Skeletal muscle satellite cell (primary cell): ENCODE measurements around the gene FASTKD1.

ENCODE experiments used
- H3K27me3 ChIP-seq: 2 replicates; pipeline ENCODE4 v1.7.0; 2013; ENCODE audit warnings: low read length; ENCODE audit not compliant: control insufficient read depth, insufficient read depth
- H3K36me3 ChIP-seq: 2 replicates; pipeline ENCODE4 v1.7.0; 2013; ENCODE audit warnings: mild to moderate bottlenecking, control low read depth, low read length; ENCODE audit not compliant: insufficient read depth
- H3K4me1 ChIP-seq: 2 replicates; pipeline ENCODE4 v1.7.0; 2013; ENCODE audit warnings: low read length; ENCODE audit not compliant: control insufficient read depth, insufficient read depth
- H3K4me2 ChIP-seq: 2 replicates; pipeline ENCODE4 v1.7.0; 2013; ENCODE audit warnings: mild to moderate bottlenecking, low read length
- H3K4me3 ChIP-seq: 2 replicates; pipeline ENCODE4 v1.7.0; 2013; ENCODE audit warnings: low read length
- H3K9ac ChIP-seq: 2 replicates; pipeline ENCODE4 v1.7.0; 2013; ENCODE audit warnings: mild to moderate bottlenecking, low read depth, low read length, moderate library complexity
- H3K9me3 ChIP-seq: replicated peaks from 2 replicates; pipeline ENCODE4 v1.7.0; 2013; ENCODE audit warnings: mild to moderate bottlenecking, control low read depth, low read length

FASTKD1 gene

DNA sequence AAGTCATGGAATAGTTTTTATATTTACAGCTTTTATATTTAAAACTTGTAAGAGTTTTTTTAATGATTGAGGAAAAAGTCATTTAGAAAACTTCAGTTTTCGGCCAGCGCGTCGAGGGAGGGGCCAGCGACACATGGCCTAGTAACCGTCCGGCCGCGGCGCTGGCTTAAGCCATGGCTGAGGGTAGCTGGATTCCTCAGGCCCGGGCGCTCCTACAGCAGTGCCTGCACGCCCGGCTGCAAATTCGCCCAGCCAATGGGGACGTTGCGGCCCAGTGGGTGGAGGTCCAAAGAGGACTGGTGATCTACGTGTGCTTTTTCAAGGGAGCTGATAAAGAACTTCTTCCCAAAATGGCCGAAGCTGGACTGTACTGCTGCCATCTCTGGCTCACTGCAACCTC is 69.0 kb downstream of the FASTKD1 start:
- H3K27me3 ChIP-seq = no peaks in the 10 kb centered on the region
- no peaks in the 10 kb centered on the region for H3K9me3 ChIP-seq
- no peak overlapping the region for H3K4me2 ChIP-seq
- peaks cover 6% of the 10 kb centered on the region for H3K36me3 ChIP-seq
- no peak overlapping the region for H3K4me3 ChIP-seq
- H3K9ac ChIP-seq = no peak overlapping the region
- peaks cover 22% of the 10 kb centered on the region for H3K4me1 ChIP-seq

DNA sequence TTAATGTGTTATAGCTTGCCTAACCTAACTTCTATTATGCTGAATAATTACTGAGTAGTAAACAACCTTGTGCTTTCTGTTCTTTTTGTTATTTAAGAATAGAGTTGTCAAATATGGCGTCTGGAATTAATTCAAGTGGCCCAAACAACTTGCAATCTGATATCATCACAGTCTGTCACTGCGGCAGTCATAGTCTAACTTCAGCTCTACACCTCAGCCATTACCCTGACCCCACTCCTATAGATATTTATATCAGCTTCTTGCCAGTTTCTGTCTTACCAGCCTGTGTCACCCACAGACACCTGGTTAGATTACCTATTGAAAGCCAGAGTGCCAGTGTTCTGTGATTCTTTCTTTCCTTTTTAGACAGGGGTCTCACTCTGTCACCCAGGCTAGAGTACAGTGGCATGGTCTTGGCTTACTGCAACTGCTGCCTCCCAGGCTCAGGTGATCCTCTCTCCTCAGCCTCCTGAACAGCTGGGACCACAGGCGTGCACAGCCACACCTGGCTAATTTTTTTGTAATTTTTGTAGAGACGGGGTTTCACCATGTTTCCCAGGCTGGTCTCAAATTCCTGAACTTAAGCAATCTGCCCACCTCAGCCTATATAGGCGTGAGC is 78.2 kb downstream of the FASTKD1 start:
- H3K4me1 ChIP-seq = no peaks in the 10 kb centered on the region
- H3K4me2 ChIP-seq = no peak overlapping the region
- no peaks in the 10 kb centered on the region for H3K27me3 ChIP-seq
- H3K36me3 ChIP-seq = peaks cover 4% of the 10 kb centered on the region
- no peak overlapping the region for H3K4me3 ChIP-seq
- no peak overlapping the region for H3K9ac ChIP-seq
- H3K9me3 ChIP-seq = no peaks in the 10 kb centered on the region

DNA sequence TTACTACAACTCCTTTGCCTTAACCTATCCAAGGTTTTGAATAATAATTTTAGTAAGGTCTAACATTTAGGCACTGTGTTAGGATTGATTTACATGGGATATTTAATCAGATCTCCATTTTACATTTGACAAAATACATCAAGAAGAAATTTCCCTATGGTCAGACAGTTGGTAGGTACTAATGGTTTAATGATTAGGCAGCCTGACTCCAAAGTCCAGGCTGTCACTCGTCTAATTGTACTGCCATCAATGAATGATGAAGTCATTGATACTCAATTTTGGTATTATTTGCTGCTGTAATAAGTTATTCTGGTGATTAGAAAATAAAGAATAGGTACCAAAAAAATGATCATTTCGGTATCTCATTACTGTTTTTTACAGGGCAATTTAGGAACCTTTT is 80.3 kb downstream of the FASTKD1 start:
- H3K9me3 ChIP-seq = no peaks in the 10 kb centered on the region
- H3K27me3 ChIP-seq = no peaks in the 10 kb centered on the region
- no peak overlapping the region for H3K4me2 ChIP-seq
- H3K36me3 ChIP-seq = peaks cover 4% of the 10 kb centered on the region
- no peaks in the 10 kb centered on the region for H3K4me1 ChIP-seq
- H3K4me3 ChIP-seq = no peak overlapping the region
- H3K9ac ChIP-seq = no peak overlapping the region

DNA sequence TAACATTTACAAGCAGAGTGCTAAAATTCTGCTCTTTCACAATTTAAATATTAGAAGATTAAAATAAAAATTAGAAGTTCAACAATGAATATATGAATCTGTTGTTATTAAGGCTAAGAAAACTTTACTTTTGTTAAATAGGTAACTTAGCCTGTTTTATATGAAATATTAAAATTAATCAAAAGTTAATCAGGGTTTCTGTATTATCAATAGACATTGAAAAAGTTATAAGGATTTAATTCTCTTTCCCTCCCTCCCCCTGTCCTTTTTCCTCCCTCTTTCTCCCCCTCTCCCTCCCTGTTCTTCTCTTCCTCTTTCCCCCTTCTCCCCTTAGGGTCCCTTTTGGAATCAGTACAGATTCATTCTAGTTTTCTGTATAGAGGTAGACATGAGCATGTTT is 82.3 kb downstream of the FASTKD1 start:
- H3K4me1 ChIP-seq = no peaks in the 10 kb centered on the region
- H3K9ac ChIP-seq = no peak overlapping the region
- H3K36me3 ChIP-seq = no peaks in the 10 kb centered on the region
- H3K9me3 ChIP-seq = no peaks in the 10 kb centered on the region
- H3K27me3 ChIP-seq = no peaks in the 10 kb centered on the region
- no peak overlapping the region for H3K4me2 ChIP-seq
- no peak overlapping the region for H3K4me3 ChIP-seq

DNA sequence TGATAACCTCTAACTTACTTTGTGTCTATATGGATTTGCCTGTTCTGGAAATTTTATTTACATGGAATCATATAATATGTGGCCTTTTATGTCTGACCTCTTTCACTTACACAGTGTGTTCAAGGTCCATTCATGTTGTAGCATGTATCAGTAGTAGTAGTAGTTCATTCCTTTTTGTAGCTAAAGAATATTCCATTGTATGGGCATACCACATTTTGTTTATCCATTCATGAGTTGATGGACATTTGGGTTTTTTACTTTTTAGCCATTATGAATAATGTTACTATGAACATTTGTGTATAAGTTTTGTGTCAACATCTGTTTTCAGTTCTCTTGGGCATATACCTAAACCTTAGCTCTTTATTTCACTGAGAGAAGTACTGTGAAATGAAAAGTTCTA is 82.8 kb downstream of the FASTKD1 start:
- Histone ChIP-seq H3K4me3 (no peak overlapping the region), H3K4me2 (no peak overlapping the region), H3K9ac (no peak overlapping the region), H3K9me3 (no peaks in the 10 kb centered on the region), H3K36me3 (no peaks in the 10 kb centered on the region), H3K4me1 (no peaks in the 10 kb centered on the region), H3K27me3 (no peaks in the 10 kb centered on the region)

DNA sequence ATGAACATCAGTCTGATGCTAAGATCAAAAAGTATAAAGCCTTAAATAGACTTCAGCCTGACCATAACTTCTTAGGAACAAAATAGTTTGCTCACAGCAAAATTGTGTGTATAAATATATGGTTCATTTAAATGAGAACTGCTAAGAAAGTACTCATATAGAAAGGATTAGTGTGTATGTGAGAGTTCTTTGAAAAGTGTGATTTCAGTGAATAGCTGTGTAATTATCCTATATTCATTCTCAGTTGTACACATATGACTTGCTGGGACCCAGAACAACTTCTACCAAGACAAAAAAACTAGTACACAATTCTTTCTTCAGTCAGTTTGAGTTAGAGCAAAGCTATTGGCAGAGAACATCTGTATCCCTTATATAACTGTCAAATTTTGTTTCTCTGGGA is 87.2 kb downstream of the FASTKD1 start:
- Histone ChIP-seq H3K9ac (no peak overlapping the region), H3K4me2 (no peak overlapping the region), H3K4me1 (no peaks in the 10 kb centered on the region), H3K36me3 (peaks cover 19% of the 10 kb centered on the region), H3K27me3 (no peaks in the 10 kb centered on the region), H3K9me3 (no peaks in the 10 kb centered on the region), H3K4me3 (no peak overlapping the region)

DNA sequence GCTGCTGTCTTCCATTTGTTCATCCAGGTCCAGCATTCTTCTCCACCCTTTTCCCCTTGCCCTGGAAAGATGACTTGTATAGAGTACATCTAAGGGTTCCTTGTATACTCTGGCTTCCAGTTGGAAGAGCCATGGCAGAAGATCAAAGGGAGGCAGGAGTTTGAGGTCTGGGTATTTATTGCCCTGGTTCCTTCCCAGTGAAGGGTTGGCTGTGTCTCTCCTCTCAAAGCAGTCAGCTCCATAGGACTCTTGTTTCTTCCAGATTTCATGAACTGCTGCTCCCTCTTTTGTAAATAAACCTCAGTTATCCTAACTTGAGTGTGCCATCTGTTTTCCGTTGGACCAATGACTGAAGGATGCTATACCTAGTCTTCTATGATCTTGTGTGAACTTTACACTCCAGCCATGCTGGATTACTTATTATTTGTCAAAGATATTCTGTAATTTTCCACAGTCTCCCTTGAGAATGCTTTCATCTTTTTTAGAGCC is 88.0 kb downstream of the FASTKD1 start:
- Histone ChIP-seq H3K4me1 (no peaks in the 10 kb centered on the region), H3K4me3 (no peak overlapping the region), H3K4me2 (no peak overlapping the region), H3K9me3 (no peaks in the 10 kb centered on the region), H3K36me3 (peaks cover 19% of the 10 kb centered on the region), H3K27me3 (no peaks in the 10 kb centered on the region), H3K9ac (no peak overlapping the region)

DNA sequence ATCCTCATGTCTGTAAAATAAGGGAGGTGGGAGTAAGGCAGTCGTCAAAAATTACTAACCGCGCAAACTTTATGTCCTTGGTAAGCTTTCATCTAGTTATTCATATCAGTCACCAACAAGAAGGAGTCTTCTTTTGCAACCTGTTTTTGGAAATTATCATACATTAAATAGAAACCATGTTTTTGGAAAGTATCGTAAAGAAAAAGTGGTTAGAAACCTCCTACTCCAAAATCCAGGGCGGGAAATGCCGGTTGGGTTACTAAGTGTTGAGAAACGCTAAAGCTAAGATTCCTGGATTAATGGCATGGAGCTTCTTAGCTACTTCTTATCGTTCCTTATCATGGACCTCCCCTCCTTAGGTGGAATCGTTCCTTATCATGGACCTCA is 93.6 kb downstream of the FASTKD1 start:
- H3K4me3 ChIP-seq = peak overlapping the region; percentile 83
- H3K9me3 ChIP-seq = no peaks in the 10 kb centered on the region
- no peaks in the 10 kb centered on the region for H3K27me3 ChIP-seq
- peaks cover 13% of the 10 kb centered on the region for H3K36me3 ChIP-seq
- H3K4me2 ChIP-seq = peak overlapping the region; percentile 82
- H3K9ac ChIP-seq = peak overlapping the region; percentile 86
- peaks cover 9% of the 10 kb centered on the region for H3K4me1 ChIP-seq
